SJCRH30 (cell line): ENCODE data around the gene PPIF. TPM values are rescaled to one million over a fixed set of nuclear protein-coding genes. Genes with fewer than 3 reads are reported as not detected.
A peak's percentile ranks its signal among the peaks of the same experiment; 100 is the strongest.

Source experiments
- DNase-seq, 2 experiments: peaks; one replicate each; pipeline ENCODE4 v3.0.0-alpha.2; 2015 to 2020
- H3K27ac ChIP-seq: fragments of 250-450 bp; sonication (Bioruptor Pico); 2 replicates; pipeline ENCODE4 v1.5.1; 2020; ENCODE audit warnings: mild to moderate bottlenecking, moderate library complexity
- H3K27me3 ChIP-seq: fragments of 250-450 bp; sonication (Bioruptor Pico); 2 replicates; pipeline ENCODE4 v1.5.1; 2020; ENCODE audit warnings: mild to moderate bottlenecking, moderate library complexity
- H3K36me3 ChIP-seq: fragments of 250-450 bp; sonication (Bioruptor Pico); 2 replicates; pipeline ENCODE4 v1.5.1; 2020; ENCODE audit warnings: mild to moderate bottlenecking, moderate library complexity
- H3K4me1 ChIP-seq: fragments of 250-450 bp; sonication (Bioruptor Pico); 2 replicates; pipeline ENCODE4 v1.5.1; 2020; ENCODE audit warnings: mild to moderate bottlenecking, moderate library complexity
- H3K4me3 ChIP-seq: fragments of 250-450 bp; sonication (Bioruptor Pico); 2 replicates; pipeline ENCODE4 v1.5.1; 2020; ENCODE audit warnings: mild to moderate bottlenecking, moderate library complexity
- H3K9me3 ChIP-seq: fragments of 250-450 bp; sonication (Bioruptor Pico); replicated peaks from 2 replicates; pipeline ENCODE4 v1.5.1; 2020; ENCODE audit warnings: mild to moderate bottlenecking, moderate library complexity
- total RNA-seq: library from RNA; depleted of rRNA; stranded (reverse); fragments of >200 nt; shearing (Covaris generic); gene quantifications from 2 replicates; pipeline ENCODE4 v1.2.3, GENCODE V29; 2014; rRNA removed

The PPIF gene
- 98.8 and 103 TPM in 2 replicates for total RNA-seq

DNA sequence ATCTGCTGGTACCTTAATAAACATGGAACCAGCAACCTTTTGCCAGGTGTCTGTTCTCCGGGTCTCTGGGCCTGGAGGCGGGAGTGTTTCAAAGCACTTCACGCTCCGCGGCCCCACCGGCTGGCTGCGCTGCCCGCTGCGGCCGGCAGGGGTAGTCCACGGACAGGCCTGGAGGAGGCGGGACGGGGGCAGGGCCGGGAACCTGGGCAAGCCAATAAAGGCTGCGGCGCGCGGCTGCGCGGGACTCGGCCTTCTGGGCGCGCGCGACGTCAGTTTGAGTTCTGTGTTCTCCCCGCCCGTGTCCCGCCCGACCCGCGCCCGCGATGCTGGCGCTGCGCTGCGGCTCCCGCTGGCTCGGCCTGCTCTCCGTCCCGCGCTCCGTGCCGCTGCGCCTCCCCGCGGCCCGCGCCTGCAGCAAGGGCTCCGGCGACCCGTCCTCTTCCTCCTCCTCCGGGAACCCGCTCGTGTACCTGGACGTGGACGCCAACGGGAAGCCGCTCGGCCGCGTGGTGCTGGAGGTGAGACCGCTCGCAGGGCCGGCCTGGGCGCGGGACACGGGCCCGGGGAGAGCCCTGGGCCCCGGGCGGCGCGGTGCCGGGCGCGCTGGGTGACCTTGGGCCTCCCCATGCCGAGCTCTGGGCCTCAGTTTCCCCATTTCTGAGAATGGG, at the start of gene PPIF:
Gene PPIF, plus strand, starts transcription at position 244 of the 668 bp plus-strand sequence. Its CDS starts 80 bp downstream, at position 324.
- Histone ChIP-seq H3K36me3 (peaks cover 35% of the 10 kb centered on the region), H3K27ac (peak within 1 kb of the TSS; percentile 75), H3K27me3 (no peaks in the 10 kb centered on the region), H3K4me1 (peaks cover 11% of the 10 kb centered on the region; the same call in 1 of the 2 replicates), H3K4me3 (peak within 1 kb of the TSS; percentile 91), H3K9me3 (no peaks in the 10 kb centered on the region)
- DNase-seq: peak; percentile 92 to 93

DNA sequence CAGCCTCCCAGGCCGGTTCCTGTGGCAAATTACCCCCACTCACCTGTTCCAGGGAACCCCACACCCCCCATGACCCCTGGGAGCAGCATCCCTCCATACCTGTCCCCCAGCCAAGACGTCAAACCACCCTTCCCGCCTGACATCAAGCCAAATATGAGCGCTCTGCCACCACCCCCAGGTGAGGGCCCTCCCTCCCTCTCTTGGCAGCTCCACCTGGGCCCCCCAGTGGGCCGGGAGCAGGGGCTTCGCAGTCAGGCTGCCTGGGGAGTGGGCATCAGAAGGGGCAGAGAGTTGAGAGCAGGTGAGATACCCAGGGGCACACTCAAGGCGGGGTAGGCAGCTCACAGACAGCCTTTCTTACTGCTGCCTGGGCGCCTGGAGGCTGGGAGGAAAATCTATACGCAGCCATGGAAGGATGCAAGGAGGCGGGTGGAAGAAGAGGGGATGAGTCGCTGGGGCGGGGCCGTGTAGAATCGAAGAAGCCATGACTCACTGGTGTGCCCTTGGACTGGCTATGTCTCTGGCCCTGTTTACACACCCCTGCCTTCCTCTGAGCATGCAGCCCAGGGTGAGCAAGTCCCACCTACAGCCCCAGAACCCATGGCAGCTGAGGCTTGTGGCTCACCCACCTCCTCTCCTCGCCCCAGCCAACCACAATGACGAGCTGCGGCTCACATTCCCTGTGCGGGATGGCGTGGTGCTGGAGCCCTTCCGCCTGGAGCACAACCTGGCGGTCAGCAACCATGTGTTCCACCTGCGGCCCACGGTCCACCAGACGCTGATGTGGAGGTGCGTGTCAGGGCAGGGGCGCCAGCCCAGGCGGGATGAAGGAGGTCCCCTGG, 48.6 kb upstream of the PPIF start:
- Histone ChIP-seq H3K4me3 (no peak overlapping the region), H3K27ac (peak overlapping the region; percentile 29; the same call in 1 of the 2 replicates), H3K9me3 (no peaks in the 10 kb centered on the region), H3K4me1 (peaks cover 3% of the 10 kb centered on the region), H3K27me3 (no peaks in the 10 kb centered on the region), H3K36me3 (peaks cover 19% of the 10 kb centered on the region)
- peak; percentile 64 to 76 for DNase-seq

DNA sequence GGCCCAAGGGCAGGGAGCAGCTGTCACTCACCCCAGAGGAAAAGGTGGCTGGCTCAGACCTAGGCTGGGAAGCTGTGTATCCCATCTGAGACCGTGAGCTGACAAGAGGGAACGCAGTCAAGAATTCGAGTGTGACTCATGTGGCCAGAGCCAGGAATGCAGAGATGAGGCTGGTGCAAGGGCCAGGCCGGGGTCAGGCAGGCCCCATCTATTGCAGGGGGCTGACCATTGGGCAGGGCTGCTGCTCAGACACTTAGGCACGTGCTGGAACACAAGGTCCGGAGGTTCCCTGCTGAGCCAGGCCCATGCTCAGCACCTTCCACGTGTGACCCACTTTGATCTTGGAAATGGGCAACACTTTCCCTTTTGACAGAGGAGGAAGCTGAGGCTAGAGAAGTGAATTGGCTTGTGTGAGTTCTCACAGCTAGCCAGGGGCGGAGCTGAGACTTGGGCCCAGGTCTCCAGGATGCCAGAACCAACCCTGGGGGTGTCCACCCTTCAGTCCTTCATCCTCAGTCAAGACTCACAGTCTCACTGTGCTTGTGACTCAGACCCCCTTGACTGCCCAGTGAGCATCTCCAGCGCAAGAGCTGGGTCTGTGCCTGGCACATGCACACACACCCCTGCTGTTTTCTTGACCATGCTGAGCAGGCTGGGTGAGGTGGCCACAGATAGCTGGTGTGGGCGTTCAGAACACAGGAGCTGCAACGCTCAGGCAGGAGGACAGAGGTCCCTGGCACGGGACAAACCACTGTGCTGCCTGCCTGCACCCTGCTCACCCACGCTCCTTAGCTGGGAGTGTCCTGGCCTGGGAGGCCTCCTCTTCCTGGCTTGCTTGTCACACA, 47.6 kb upstream of the PPIF start:
- H3K27me3 ChIP-seq: no peaks in the 10 kb centered on the region
- peaks cover 3% of the 10 kb centered on the region for H3K4me1 ChIP-seq
- no peak overlapping the region for H3K4me3 ChIP-seq
- peak overlapping the region; percentile 29; the same call in 1 of the 2 replicates for H3K27ac ChIP-seq
- no peak for DNase-seq
- no peaks in the 10 kb centered on the region for H3K9me3 ChIP-seq
- peaks cover 25% of the 10 kb centered on the region for H3K36me3 ChIP-seq

- Histone ChIP-seq H3K27me3 (no peaks in the 10 kb centered on the region), H3K4me3 (no peak overlapping the region), H3K4me1 (peaks cover 3% of the 10 kb centered on the region), H3K27ac (no peak overlapping the region), H3K9me3 (no peaks in the 10 kb centered on the region), H3K36me3 (peaks cover 34% of the 10 kb centered on the region)
- DNase-seq: no peak
Measured at GRCh38 chr10:79300711-79301110, 46.6 kb upstream of the PPIF start.

GRCh38 chr10:79301754-79302530, 45.3 kb upstream of the PPIF start:
- no peak for DNase-seq
- H3K27ac ChIP-seq: no peak overlapping the region
- no peak overlapping the region for H3K4me3 ChIP-seq
- no peaks in the 10 kb centered on the region for H3K27me3 ChIP-seq
- peaks cover 3% of the 10 kb centered on the region for H3K4me1 ChIP-seq
- H3K9me3 ChIP-seq: no peaks in the 10 kb centered on the region
- H3K36me3 ChIP-seq: peaks cover 39% of the 10 kb centered on the region

- no peaks in the 10 kb centered on the region; the same call in 1 of the 2 replicates for H3K4me1 ChIP-seq
- no peak overlapping the region for H3K27ac ChIP-seq
- H3K36me3 ChIP-seq: peaks cover 39% of the 10 kb centered on the region
- H3K27me3 ChIP-seq: no peaks in the 10 kb centered on the region
- no peaks in the 10 kb centered on the region for H3K9me3 ChIP-seq
- no peak overlapping the region for H3K4me3 ChIP-seq
- DNase-seq: no peak
Measured at GRCh38 chr10:79303631-79304478, 43.4 kb upstream of the PPIF start.

- H3K36me3 ChIP-seq: peaks cover 38% of the 10 kb centered on the region
- H3K4me1 ChIP-seq: no peaks in the 10 kb centered on the region
- no peak overlapping the region for H3K4me3 ChIP-seq
- no peaks in the 10 kb centered on the region for H3K27me3 ChIP-seq
- H3K9me3 ChIP-seq: no peaks in the 10 kb centered on the region
- no peak overlapping the region for H3K27ac ChIP-seq
- DNase-seq: no peak
Measured at GRCh38 chr10:79304479-79305087, 42.7 kb upstream of the PPIF start.

GRCh38 chr10:79305515-79305914, 41.8 kb upstream of the PPIF start:
- Histone ChIP-seq H3K4me3 (no peak overlapping the region), H3K9me3 (no peaks in the 10 kb centered on the region), H3K27me3 (no peaks in the 10 kb centered on the region), H3K36me3 (peaks cover 34% of the 10 kb centered on the region), H3K4me1 (no peaks in the 10 kb centered on the region), H3K27ac (no peak overlapping the region)
- DNase-seq: no peak

- Histone ChIP-seq H3K27ac (no peak overlapping the region), H3K4me3 (no peak overlapping the region), H3K36me3 (peaks cover 30% of the 10 kb centered on the region), H3K9me3 (no peaks in the 10 kb centered on the region), H3K27me3 (no peaks in the 10 kb centered on the region), H3K4me1 (no peaks in the 10 kb centered on the region)
- no peak for DNase-seq
Measured at GRCh38 chr10:79305988-79306387, 41.3 kb upstream of the PPIF start.

GRCh38 chr10:79306644-79307220, 40.5 kb upstream of the PPIF start:
- no peaks in the 10 kb centered on the region for H3K4me1 ChIP-seq
- no peak overlapping the region for H3K4me3 ChIP-seq
- H3K27me3 ChIP-seq: no peaks in the 10 kb centered on the region
- peaks cover 30% of the 10 kb centered on the region for H3K36me3 ChIP-seq
- DNase-seq: no peak
- no peak overlapping the region for H3K27ac ChIP-seq
- no peaks in the 10 kb centered on the region for H3K9me3 ChIP-seq

GRCh38 chr10:79308016-79308415, 39.3 kb upstream of the PPIF start:
- H3K4me3 ChIP-seq: no peak overlapping the region
- peaks cover 6% of the 10 kb centered on the region for H3K4me1 ChIP-seq
- H3K27me3 ChIP-seq: no peaks in the 10 kb centered on the region
- H3K36me3 ChIP-seq: peaks cover 35% of the 10 kb centered on the region
- no peaks in the 10 kb centered on the region for H3K9me3 ChIP-seq
- no peak overlapping the region for H3K27ac ChIP-seq
- DNase-seq: no peak

- no peaks in the 10 kb centered on the region for H3K9me3 ChIP-seq
- H3K27ac ChIP-seq: no peak overlapping the region
- no peak overlapping the region for H3K4me3 ChIP-seq
- no peak for DNase-seq
- H3K27me3 ChIP-seq: no peaks in the 10 kb centered on the region
- peaks cover 17% of the 10 kb centered on the region for H3K4me1 ChIP-seq
- peaks cover 35% of the 10 kb centered on the region for H3K36me3 ChIP-seq
Measured at GRCh38 chr10:79308969-79309665, 38.2 kb upstream of the PPIF start.
